ENCODE data around the gene RASSF6.

The RASSF6 gene

GRCh38 chr4:73669410-73670183 lies 49.4 kb upstream of the RASSF6 start:
- Histone ChIP-seq H3K36me3 (ENCODE audit: control insufficient read depth in 2 of 2, insufficient read depth in 1 of 2, low read length in 2 of 2) (no peaks in the 10 kb centered on the region), H3K9me3 (ENCODE audit: control insufficient read depth, insufficient read depth, low read depth, low read length) (no peaks in the 10 kb centered on the region), H3K27ac (ENCODE audit: extremely low read depth, low read depth, low read length) (no peak overlapping the region), H3K4me3 (ENCODE audit: low read depth, low read length) (no peak overlapping the region), H3K4me1 (ENCODE audit: control insufficient read depth, insufficient read depth, low read length) (no peaks in the 10 kb centered on the region)
- TF ChIP-seq, protein P1, sequence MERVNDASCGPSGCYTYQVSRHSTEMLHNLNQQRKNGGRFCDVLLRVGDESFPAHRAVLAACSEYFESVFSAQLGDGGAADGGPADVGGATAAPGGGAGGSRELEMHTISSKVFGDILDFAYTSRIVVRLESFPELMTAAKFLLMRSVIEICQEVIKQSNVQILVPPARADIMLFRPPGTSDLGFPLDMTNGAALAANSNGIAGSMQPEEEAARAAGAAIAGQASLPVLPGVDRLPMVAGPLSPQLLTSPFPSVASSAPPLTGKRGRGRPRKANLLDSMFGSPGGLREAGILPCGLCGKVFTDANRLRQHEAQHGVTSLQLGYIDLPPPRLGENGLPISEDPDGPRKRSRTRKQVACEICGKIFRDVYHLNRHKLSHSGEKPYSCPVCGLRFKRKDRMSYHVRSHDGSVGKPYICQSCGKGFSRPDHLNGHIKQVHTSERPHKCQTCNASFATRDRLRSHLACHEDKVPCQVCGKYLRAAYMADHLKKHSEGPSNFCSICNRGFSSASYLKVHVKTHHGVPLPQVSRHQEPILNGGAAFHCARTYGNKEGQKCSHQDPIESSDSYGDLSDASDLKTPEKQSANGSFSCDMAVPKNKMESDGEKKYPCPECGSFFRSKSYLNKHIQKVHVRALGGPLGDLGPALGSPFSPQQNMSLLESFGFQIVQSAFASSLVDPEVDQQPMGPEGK (tag by site-specific recombination; IDR thresholded peaks at IDR 0.05) = no peak
- TF ChIP-seq KLF10 (tag by site-specific recombination; IDR thresholded peaks at IDR 0.05) (no peak), ZNF184 (tag by site-specific recombination; IDR thresholded peaks at IDR 0.05) (no peak), ZNF335 (tag by site-specific recombination; conservative IDR thresholded peaks at IDR 0.05) (no peak), ZNF221 (tag by site-specific recombination; IDR thresholded peaks at IDR 0.05; ENCODE audit: borderline replicate concordance) (no peak), ZNF600 (tag by site-specific recombination; IDR thresholded peaks at IDR 0.05) (no peak), ZNF777 (tag by site-specific recombination; IDR thresholded peaks at IDR 0.05; ENCODE audit: borderline replicate concordance) (no peak), ZNF518A (tag by site-specific recombination; conservative IDR thresholded peaks at IDR 0.05; ENCODE audit: low read depth) (no peak), ZNF549 (tag by site-specific recombination; IDR thresholded peaks at IDR 0.05) (no peak), ZNF488 (tag by site-specific recombination; IDR thresholded peaks at IDR 0.05) (no peak), ZNF239 (tag by site-specific recombination; IDR thresholded peaks at IDR 0.05) (no peak), ZNF391 (tag by site-specific recombination; IDR thresholded peaks at IDR 0.05; ENCODE audit: borderline replicate concordance, low read depth) (no peak), EGR2 (tag by site-specific recombination; IDR thresholded peaks at IDR 0.05; ENCODE audit: low read depth) (no peak), ZNF621 (tag by site-specific recombination; IDR thresholded peaks at IDR 0.05) (no peak), ZNF155 (tag by site-specific recombination; IDR thresholded peaks at IDR 0.05) (no peak), KLF9 (tag by site-specific recombination; IDR thresholded peaks at IDR 0.05; ENCODE audit: low read depth) (no peak), MZF1 (tag by site-specific recombination; IDR thresholded peaks at IDR 0.05; ENCODE audit: borderline replicate concordance) (no peak)
- TF ChIP-seq, protein P2, sequence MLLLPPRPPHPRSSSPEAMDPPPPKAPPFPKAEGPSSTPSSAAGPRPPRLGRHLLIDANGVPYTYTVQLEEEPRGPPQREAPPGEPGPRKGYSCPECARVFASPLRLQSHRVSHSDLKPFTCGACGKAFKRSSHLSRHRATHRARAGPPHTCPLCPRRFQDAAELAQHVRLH (tag by site-specific recombination; IDR thresholded peaks at IDR 0.05) = no peak
- TF ChIP-seq, protein P3, sequence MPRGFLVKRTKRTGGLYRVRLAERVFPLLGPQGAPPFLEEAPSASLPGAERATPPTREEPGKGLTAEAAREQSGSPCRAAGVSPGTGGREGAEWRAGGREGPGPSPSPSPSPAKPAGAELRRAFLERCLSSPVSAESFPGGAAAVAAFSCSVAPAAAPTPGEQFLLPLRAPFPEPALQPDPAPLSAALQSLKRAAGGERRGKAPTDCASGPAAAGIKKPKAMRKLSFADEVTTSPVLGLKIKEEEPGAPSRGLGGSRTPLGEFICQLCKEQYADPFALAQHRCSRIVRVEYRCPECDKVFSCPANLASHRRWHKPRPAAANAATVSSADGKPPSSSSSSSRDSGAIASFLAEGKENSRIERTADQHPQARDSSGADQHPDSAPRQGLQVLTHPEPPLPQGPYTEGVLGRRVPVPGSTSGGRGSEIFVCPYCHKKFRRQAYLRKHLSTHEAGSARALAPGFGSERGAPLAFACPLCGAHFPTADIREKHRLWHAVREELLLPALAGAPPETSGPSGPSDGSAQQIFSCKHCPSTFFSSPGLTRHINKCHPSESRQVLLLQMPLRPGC (tag by site-specific recombination; IDR thresholded peaks at IDR 0.05) = no peak
- CTCF ChIA-PET = interaction anchor here (0.7 kb wide), 2 partner anchors 299 to 466 kb away, joined by 4 to 8 read pairs; no protein-coding TSS in a partner anchor
- POLR2A ChIA-PET = no interaction called here
